Astrocyte of the spinal cord (primary cell): ENCODE results near the gene BAIAP2.

Experiments used
- DNase-seq: peaks from one replicate; pipeline ENCODE4 v3.0.0; 2011; ENCODE audit warnings: low read depth, low spot score
- H3K4me3 ChIP-seq: 2 replicates; pipeline ENCODE4 v1.5.1; 2011; ENCODE audit warnings: low read depth, mild to moderate bottlenecking, low read length, moderate library complexity
- in situ Hi-C: cut with HindIII; loops from 2 replicates; pipeline ENCODE4 v1.10.0; 2017; ENCODE audit warnings: low sequenced_read_pairs
- TF ChIP-seq, protein P1 (sequence below): IDR thresholded peaks from 2 replicates; pipeline ENCODE4 v1.5.1; 2012; ENCODE audit warnings: low read depth, mild to moderate bottlenecking, low read length, inconsistent platforms

Gene BAIAP2

DNA sequence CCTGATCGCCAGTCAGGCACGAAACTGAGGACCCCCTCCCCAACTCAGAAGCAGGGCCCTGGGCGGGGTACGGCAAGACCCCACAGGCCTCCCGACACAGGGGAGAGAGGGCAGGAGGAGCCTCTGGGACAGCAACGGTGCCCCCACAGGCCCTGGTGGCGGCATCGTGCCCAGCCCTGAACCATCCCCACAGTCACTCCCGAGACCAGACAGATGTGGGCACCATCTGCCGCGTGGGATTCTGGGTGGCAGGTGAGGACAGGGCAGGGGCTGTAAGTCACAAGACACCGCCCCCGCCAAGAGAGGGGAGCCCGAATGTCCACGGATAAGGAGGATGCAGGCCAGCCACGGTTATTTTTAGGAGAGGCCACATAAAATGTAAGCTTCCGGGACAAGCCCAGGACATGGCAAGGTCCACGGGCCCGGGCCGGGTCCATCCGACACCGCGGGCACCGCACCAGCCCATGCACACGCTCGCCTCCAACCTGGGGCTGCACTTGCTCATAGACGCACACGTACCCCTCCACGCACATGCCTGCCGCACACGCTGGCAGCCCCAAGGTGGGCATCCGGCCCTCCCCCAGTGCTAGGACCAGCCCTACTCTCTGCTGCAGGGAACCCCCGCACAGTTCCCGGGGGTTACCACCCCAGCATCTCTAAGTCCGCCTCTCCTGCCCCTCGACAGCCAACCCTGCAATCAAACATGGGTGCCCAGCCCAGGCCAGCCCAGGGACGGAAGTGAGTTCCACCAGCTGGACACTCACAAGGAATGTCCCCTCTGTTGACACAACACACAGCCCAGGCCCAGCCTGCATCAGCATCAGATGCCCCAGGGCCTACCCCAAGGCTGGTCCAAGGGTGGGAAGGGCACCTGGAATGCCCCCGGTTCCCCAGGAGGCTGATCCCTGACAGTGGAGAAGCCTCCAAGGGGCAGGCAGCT is 122.2 kb downstream of the BAIAP2 start:
- H3K4me3 ChIP-seq = no peak overlapping the region
- TF ChIP-seq, protein P1, sequence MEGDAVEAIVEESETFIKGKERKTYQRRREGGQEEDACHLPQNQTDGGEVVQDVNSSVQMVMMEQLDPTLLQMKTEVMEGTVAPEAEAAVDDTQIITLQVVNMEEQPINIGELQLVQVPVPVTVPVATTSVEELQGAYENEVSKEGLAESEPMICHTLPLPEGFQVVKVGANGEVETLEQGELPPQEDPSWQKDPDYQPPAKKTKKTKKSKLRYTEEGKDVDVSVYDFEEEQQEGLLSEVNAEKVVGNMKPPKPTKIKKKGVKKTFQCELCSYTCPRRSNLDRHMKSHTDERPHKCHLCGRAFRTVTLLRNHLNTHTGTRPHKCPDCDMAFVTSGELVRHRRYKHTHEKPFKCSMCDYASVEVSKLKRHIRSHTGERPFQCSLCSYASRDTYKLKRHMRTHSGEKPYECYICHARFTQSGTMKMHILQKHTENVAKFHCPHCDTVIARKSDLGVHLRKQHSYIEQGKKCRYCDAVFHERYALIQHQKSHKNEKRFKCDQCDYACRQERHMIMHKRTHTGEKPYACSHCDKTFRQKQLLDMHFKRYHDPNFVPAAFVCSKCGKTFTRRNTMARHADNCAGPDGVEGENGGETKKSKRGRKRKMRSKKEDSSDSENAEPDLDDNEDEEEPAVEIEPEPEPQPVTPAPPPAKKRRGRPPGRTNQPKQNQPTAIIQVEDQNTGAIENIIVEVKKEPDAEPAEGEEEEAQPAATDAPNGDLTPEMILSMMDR = no peak
- DNase-seq = no peak
- in situ Hi-C loops = no loop called here

DNA sequence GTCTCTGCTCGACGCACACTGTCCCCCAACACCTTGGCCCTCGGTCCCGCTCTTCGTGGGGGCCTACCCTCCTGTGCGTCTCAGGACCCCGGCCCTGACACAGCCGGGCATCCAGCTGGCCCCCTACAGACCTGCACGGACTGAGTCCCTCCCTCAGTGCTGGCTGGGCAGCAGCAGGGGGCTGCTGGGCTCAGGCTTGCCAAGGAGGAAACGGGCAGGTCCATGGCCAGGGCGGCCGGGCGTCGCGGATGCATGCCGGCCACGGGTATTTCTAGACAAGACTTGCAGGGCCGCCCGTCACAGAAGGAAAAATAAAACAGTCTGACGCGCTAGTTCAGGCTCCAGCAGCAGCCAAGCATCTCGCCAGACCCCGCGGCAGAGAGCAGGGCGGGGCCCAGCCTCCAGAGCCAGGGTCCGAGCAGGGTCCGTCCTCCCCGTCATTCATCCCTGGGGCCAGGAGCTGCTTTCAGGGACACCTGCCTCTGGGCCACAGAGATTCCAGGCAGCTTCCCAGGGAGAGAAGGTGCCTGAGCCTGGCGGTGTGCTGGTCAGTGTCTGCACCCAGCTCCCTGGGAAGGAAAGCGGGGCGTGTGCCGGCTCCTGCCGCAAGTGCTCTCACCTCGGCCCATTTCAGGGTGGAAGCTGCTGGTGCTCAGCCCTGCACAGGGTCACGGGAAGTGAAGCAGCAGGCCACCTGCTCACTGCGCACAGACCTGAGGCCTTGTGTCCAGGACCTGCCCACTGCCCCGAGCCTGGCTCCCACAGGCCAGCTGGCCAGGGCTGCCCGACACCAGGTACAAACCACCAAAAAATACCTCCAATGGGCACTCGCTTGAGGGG is 123.1 kb downstream of the BAIAP2 start:
- TF ChIP-seq, protein P1 = no peak
- no peak for DNase-seq
- in situ Hi-C loops = no loop called here
- H3K4me3 ChIP-seq = no peak overlapping the region

DNA sequence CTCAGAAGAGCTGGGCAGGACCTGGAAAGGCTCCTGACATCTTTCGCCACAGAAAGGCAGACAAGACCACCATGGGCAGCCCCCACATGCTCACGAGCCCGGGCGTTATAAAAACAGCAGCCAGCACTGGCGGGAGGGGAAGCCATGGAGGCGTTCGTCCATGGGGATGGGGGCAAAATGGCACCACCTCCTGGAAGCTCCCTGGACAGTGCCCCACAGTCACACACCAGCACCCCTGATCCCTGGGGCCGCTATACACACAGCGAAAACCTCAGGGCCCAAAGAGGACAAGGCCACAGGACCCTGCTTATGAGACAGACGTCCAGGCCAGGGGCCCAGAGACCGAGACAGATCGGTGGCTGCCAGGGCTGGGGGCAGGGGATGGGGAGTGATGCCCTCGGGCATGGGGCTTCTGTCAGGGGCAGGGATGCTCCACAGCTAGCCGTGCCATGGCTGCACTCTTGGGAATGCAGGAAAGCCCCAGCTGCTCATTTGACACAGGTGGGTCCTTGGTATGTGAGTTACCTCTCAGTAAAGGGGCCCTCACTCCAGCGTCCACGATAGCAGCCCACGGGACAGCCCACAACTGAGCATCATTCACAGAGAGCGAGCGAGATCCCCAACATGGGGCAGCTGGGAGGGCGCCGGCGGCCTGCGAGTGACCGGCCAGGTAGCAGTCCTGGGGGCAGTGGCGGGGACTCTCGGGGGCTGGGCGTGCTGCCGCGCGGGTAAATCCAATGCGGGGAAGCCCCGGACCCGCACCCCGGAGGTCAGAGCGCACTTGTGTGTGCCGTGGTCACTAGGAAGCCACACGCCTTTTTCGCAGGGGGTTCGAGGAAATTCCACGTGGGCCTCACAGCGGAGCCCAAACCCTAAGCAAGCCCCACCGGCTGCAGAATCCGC is 124.0 kb downstream of the BAIAP2 start:
- no peak overlapping the region for H3K4me3 ChIP-seq
- TF ChIP-seq, protein P1 = no peak
- in situ Hi-C loops = no loop called here
- DNase-seq = no peak

DNA sequence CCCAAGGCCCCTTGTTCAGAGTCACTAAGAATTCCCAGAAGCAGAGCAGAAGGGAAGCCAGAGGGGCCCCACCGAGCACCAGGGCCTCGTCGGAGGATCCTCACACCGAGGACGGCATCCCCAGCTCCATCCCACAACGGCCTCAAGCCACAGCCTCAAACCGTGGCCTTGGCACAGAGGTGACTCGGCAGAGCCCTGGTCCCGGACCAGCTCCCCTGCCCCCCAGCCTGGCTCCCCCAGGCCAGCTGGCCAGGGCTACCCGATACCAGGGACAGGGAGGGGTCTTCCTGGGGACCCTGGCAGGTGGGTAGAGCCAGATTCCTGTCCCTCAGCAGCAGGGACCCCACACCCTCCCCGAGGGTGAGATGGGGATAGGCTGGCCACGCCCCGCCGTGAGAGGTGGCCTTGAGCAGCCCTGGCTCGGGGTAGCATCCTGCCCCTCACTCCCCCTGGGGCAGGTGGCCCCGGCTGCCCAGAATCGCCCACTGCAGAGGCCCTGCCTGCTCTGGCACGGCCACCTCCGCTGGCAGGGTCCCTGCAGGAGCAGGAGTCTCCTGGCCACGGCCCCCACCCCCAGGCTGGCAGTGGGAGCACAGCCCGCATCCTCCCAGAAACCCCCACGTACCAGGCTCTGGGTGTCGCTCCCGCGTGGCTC is 124.8 kb downstream of the BAIAP2 start:
- TF ChIP-seq, protein P1 = no peak
- in situ Hi-C loops = no loop called here
- no peak for DNase-seq
- no peak overlapping the region for H3K4me3 ChIP-seq

DNA sequence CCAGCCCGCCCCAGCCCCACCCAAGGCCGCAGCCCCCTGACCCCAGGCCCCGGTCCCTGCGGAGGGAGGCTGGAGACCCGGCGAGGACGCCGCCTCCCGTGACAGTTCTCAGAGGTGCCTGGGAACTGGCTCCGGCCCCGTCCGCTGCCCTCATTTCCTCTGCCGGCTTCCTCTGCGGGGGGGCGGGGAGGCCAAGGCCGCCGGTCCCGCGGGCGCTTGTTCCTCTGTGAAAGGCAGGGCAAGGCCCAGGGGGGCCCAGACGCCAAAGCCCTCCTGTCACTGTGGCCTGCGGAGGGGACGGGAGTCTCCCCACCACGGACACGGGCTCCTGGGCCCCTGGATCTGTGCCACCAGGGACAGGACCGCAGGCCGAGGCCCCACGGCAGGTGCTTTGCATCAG is 125.4 kb downstream of the BAIAP2 start:
- no peak overlapping the region for H3K4me3 ChIP-seq
- in situ Hi-C loops = no loop called here
- TF ChIP-seq, protein P1 = no peak
- DNase-seq = no peak
